Endothelial cell of umbilical vein (primary cell): ENCODE results near the gene TMEM255A. TPM values are rescaled to one million over a fixed set of nuclear protein-coding genes. Genes with fewer than 3 reads are reported as not detected.

Source experiments
- BruUV-seq: library from RNA; stranded (reverse); fragments of 400-500 nt; replicated peaks from 2 replicates; lab custom pipeline; 2021; lab: Mats Ljungman, UMichigan
- CTCF ChIA-PET: fragments of 300-600, 350-600 bp; sonication (Branson Sonifier 250); formaldehyde crosslinking; loops from one replicate; lab custom pipeline; 2021; ENCODE audit warnings: antibody characterized with exemption, inconsistent platforms; lab: Charles Lee
- POLR2A ChIA-PET: fragments of 300-600, 350-600 bp; sonication (Branson Sonifier 250); formaldehyde crosslinking; loops from one replicate; lab custom pipeline; 2021; ENCODE audit warnings: antibody characterized with exemption, inconsistent platforms; lab: Charles Lee
- DNase-seq: peaks from one replicate; pipeline ENCODE4 v3.0.0-alpha.2; 2011; ENCODE audit warnings: low read depth, low spot score
- FAIRE-seq: peaks from 2 replicates; lab custom pipeline; 2011; peaks lifted over from hg19 to GRCh38; lab: Jason Lieb, UNC
- H2AFZ ChIP-seq: 2 replicates; pipeline ENCODE4 v1.6.0; 2012; ENCODE audit warnings: low read depth, low read length, control low read depth, inconsistent platforms
- H3K27ac ChIP-seq: 2 replicates; pipeline ENCODE4 v1.5.1; 2011; ENCODE audit warnings: low read depth, mild to moderate bottlenecking, control low read depth, low read length, moderate library complexity; ENCODE audit not compliant: insufficient read depth
- H3K27me3 ChIP-seq, 2 experiments: 2 replicates each; pipeline versions ENCODE4 v1.6.0 to v1.6.1; 2011; ENCODE audit warnings: low read length in 2 of 2, mixed read lengths in 1 of 2; ENCODE audit not compliant: control insufficient read depth in 2 of 2, insufficient read depth in 2 of 2
- H3K36me3 ChIP-seq, 2 experiments: 2 replicates in 1 of 2; 3 replicates in 1 of 2; pipeline ENCODE4 v1.5.1; 2011; ENCODE audit warnings: low read length in 2 of 2, mild to moderate bottlenecking in 1 of 2, moderate library complexity in 1 of 2; ENCODE audit not compliant: control insufficient read depth in 2 of 2, insufficient read depth in 2 of 2; ENCODE audit errors: extremely low read depth in 1 of 2
- H3K4me1 ChIP-seq: 3 replicates; pipeline ENCODE4 v1.5.1; 2011; ENCODE audit warnings: mild to moderate bottlenecking, low read length; ENCODE audit not compliant: control insufficient read depth, insufficient read depth; ENCODE audit errors: extremely low read depth
- H3K4me2 ChIP-seq: 2 replicates; pipeline ENCODE4 v1.6.1; 2011; ENCODE audit warnings: low read length, control low read depth, mixed read lengths; ENCODE audit not compliant: insufficient read depth
- H3K4me3 ChIP-seq, 3 experiments: fragments of 200-600 bp in 1 of 3; sonication (generic), shearing (Covaris generic) in 1 of 3; replicated peaks in 1 of 3; 2 replicates each; pipeline ENCODE4 v1.5.1; 2011 to 2016; ENCODE audit warnings: control low read depth in 3 of 3, low read length in 3 of 3, mild to moderate bottlenecking in 2 of 3, inconsistent platforms in 1 of 3, low read depth in 1 of 3, moderate library complexity in 1 of 3; ENCODE audit not compliant: insufficient read depth in 1 of 3
- H3K79me2 ChIP-seq: 2 replicates; pipeline ENCODE4 v1.6.0; 2012; ENCODE audit warnings: low read length, inconsistent platforms; ENCODE audit not compliant: control insufficient read depth, insufficient read depth
- H3K9ac ChIP-seq: replicated peaks from 2 replicates; pipeline ENCODE3; 2011; ENCODE audit warnings: low read length, control low read depth; ENCODE audit not compliant: insufficient read depth; ENCODE audit errors: extremely low read depth
- H3K9me1 ChIP-seq: replicated peaks from 3 replicates; pipeline ENCODE4 v1.6.0; 2011; ENCODE audit warnings: mild to moderate bottlenecking, low read length; ENCODE audit not compliant: control insufficient read depth, insufficient read depth; ENCODE audit errors: extremely low read depth
- H3K9me3 ChIP-seq: replicated peaks from 2 replicates; pipeline ENCODE4 v1.5.1; 2012; ENCODE audit warnings: low read length, inconsistent platforms; ENCODE audit not compliant: control insufficient read depth, insufficient read depth
- H4K20me1 ChIP-seq: replicated peaks from 2 replicates; pipeline ENCODE3; 2011; ENCODE audit warnings: mild to moderate bottlenecking, low read length; ENCODE audit not compliant: control insufficient read depth, insufficient read depth; ENCODE audit errors: extremely low read depth
- EZH2 ChIP-seq: IDR thresholded peaks from 2 replicates; pipeline ENCODE4 v1.6.1; 2012; ENCODE audit warnings: borderline replicate concordance, low read depth, mild to moderate bottlenecking, moderate library complexity, low read length, inconsistent platforms; ENCODE audit not compliant: severe bottlenecking
- FOS ChIP-seq: IDR thresholded peaks from 2 replicates; pipeline ENCODE4 v1.6.1; 2011; ENCODE audit warnings: mild to moderate bottlenecking, low read length, moderate library complexity, borderline replicate concordance; ENCODE audit not compliant: insufficient read depth
- GATA2 ChIP-seq: IDR thresholded peaks from 2 replicates; pipeline ENCODE4 v1.7.0; 2011; ENCODE audit warnings: low read depth, mild to moderate bottlenecking, moderate library complexity, mixed read lengths, low read length; ENCODE audit not compliant: insufficient read length, insufficient read depth
- JUN ChIP-seq: IDR thresholded peaks from 2 replicates; pipeline ENCODE4 v1.6.1; 2011; ENCODE audit warnings: borderline replicate concordance, low read depth; ENCODE audit not compliant: insufficient read length, insufficient read depth
- MYC ChIP-seq: IDR thresholded peaks from one replicate; pipeline ENCODE4 v1.6.1; 2011; ENCODE audit warnings: mild to moderate bottlenecking, low read depth, low read length
- POLR2A ChIP-seq: IDR thresholded peaks from 2 replicates; pipeline ENCODE4 v1.6.1; 2012; ENCODE audit warnings: low read depth, mild to moderate bottlenecking, control low read depth, low read length
- POLR2AphosphoS5 ChIP-seq: IDR thresholded peaks from 2 replicates; pipeline ENCODE4 v1.6.1; 2012; ENCODE audit warnings: low read depth, mild to moderate bottlenecking, control low read depth, low read length, moderate library complexity; ENCODE audit not compliant: insufficient read depth
- dilution Hi-C: fragments of 300-500 bp; cut with MboI; formaldehyde crosslinking; loops from one replicate; pipeline ENCODE4 v1.15.0; 2019; ENCODE audit warnings: low sequenced_read_pairs; ENCODE audit not compliant: extremely low pct_ligation_motif_present
- intact Hi-C: fragments of 100-400 bp; cut with micrococcal nuclease; formaldehyde crosslinking; loops from one replicate; pipeline ENCODE4 v1.10.0; 2022
- polyA plus RNA-seq, 4 experiments: library from polyadenylated mRNA; depleted of rRNA in 3 of 4; stranded (reverse) in 3 of 4; unstranded in 1 of 4; fragments of >200 nt; gene quantifications; 2 replicates each; pipeline versions ENCODE4 v1.2.1 to v1.2.3, GENCODE V29; 2011 to 2012; ENCODE audit warnings: missing spikeins in 1 of 4
- total RNA-seq: library from RNA; stranded (reverse); gene quantifications from 2 replicates; pipeline ENCODE4 v1.2.3, GENCODE V29; 2021
- TF ChIP-seq, protein P1 (sequence below): IDR thresholded peaks from 2 replicates; pipeline ENCODE4 v1.6.1; 2011; ENCODE audit not compliant: insufficient read depth, insufficient read length
- TF ChIP-seq, protein P2 (sequence below), 2 donors: IDR thresholded peaks; 1 replicate in 1 of 2; 2 replicates in 1 of 2; pipeline ENCODE4 v1.5.1; 2011; ENCODE audit warnings: low read length in 2 of 2, mild to moderate bottlenecking in 2 of 2, moderate library complexity in 2 of 2, control low read depth in 1 of 2, inconsistent platforms in 1 of 2, low read depth in 1 of 2; ENCODE audit not compliant: insufficient read depth in 1 of 2; ENCODE audit errors: extremely low read depth in 1 of 2

The TMEM255A gene
- total and polyA plus RNA-seq, 2 donors (not counting 3 experiments of a cell fraction or from before 2014, with no cell fraction given) = not detected

DNA sequence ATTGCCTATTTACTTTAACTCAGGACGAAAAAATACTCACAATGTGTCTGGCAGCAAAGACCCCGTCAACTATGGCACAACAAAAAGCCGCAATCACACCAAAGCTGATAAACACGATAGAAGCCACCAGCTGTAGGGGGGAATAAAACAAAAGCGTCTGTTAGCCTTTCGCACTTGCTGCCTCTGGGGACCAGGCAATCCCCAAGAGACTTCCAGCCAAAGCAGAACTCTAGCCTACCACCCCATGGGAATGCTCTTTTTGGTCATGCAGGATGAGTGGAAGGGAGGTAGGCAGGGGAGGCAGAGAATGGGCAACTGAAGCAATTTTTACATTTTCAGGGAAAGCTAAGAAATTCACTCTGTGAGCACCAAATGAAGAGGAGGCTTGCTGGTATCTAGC is 20.1 kb downstream of the TMEM255A start:
- no peak for DNase-seq
- no peaks in the 10 kb centered on the region for H3K9me3 ChIP-seq
- no peaks in the 10 kb centered on the region for H4K20me1 ChIP-seq
- no peak for FAIRE-seq
- H3K4me2 ChIP-seq = no peak overlapping the region
- H3K9me1 ChIP-seq = no peaks in the 10 kb centered on the region
- no peak overlapping the region for H2AFZ ChIP-seq
- CTCF ChIA-PET = no interaction called here
- H3K9ac ChIP-seq = no peak overlapping the region
- no peak for TF ChIP-seq MYC
- no peak for TF ChIP-seq POLR2A
- no peak for TF ChIP-seq FOS
- dilution Hi-C loops = no loop called here
- no TSS peak for BruUV-seq
- intact Hi-C loops = no loop called here
- H3K27me3 ChIP-seq = no peaks in the 10 kb centered on the region
- no peak overlapping the region for H3K4me3 ChIP-seq
- no peaks in the 10 kb centered on the region for H3K79me2 ChIP-seq
- POLR2A ChIA-PET = no interaction called here
- no peak overlapping the region for H3K27ac ChIP-seq
- H3K36me3 ChIP-seq = no peaks in the 10 kb centered on the region
- H3K4me1 ChIP-seq = no peaks in the 10 kb centered on the region

DNA sequence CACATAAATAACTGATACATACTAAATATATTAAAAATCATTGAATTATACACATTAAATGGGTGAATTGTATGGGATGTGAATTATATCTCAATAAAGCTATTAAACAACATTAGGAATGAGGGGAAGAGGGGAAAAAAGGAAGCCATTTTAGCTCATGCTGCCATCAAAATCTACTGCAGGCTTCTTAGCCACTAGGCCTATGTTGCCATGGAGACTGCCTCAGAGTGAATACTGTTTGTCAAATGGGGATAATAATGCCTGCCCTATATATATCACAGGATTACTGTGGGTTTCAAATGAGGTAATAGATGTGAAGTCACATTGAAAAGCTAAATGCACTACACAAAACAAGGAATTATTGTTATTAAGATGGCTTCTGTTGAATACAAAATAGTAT is 21.2 kb downstream of the TMEM255A start:
- CTCF ChIA-PET = no interaction called here
- H3K27ac ChIP-seq = no peak overlapping the region
- TF ChIP-seq POLR2AphosphoS5 = no peak
- no peak for TF ChIP-seq EZH2
- no peak for TF ChIP-seq JUN
- no peak for TF ChIP-seq MYC
- TF ChIP-seq, protein P1, sequence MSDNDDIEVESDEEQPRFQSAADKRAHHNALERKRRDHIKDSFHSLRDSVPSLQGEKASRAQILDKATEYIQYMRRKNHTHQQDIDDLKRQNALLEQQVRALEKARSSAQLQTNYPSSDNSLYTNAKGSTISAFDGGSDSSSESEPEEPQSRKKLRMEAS = no peak
- TF ChIP-seq FOS = no peak
- TF ChIP-seq, protein P2, sequence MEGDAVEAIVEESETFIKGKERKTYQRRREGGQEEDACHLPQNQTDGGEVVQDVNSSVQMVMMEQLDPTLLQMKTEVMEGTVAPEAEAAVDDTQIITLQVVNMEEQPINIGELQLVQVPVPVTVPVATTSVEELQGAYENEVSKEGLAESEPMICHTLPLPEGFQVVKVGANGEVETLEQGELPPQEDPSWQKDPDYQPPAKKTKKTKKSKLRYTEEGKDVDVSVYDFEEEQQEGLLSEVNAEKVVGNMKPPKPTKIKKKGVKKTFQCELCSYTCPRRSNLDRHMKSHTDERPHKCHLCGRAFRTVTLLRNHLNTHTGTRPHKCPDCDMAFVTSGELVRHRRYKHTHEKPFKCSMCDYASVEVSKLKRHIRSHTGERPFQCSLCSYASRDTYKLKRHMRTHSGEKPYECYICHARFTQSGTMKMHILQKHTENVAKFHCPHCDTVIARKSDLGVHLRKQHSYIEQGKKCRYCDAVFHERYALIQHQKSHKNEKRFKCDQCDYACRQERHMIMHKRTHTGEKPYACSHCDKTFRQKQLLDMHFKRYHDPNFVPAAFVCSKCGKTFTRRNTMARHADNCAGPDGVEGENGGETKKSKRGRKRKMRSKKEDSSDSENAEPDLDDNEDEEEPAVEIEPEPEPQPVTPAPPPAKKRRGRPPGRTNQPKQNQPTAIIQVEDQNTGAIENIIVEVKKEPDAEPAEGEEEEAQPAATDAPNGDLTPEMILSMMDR (IDR thresholded peaks at IDR 0.05; ENCODE audit: extremely low read depth in 1 of 2, insufficient read depth in 1 of 2, low read depth in 1 of 2, low read length in 2 of 2) = no peak
- no peak for TF ChIP-seq GATA2
- no peak for TF ChIP-seq POLR2A
- POLR2A ChIA-PET = no interaction called here
- no peak overlapping the region for H3K4me3 ChIP-seq
- intact Hi-C loops = no loop called here
- no peaks in the 10 kb centered on the region for H4K20me1 ChIP-seq
- no TSS peak for BruUV-seq
- dilution Hi-C loops = no loop called here
- FAIRE-seq (no peak), DNase-seq (no peak)
- H3K27me3 ChIP-seq = no peaks in the 10 kb centered on the region
- H3K36me3 ChIP-seq = no peaks in the 10 kb centered on the region
- no peak overlapping the region for H2AFZ ChIP-seq
- H3K9me3 ChIP-seq = no peaks in the 10 kb centered on the region
- no peak overlapping the region for H3K4me2 ChIP-seq
- no peaks in the 10 kb centered on the region for H3K4me1 ChIP-seq
- H3K9ac ChIP-seq = no peak overlapping the region
- H3K79me2 ChIP-seq = no peaks in the 10 kb centered on the region
- H3K9me1 ChIP-seq = no peaks in the 10 kb centered on the region
